CD4-positive, alpha-beta T cell treated with Interleukin-1 beta for 1 hour (primary cell): ENCODE results near the gene EFHC1.

Experiments
- DNase-seq, 2 donors: peaks; one replicate each; pipeline ENCODE4 v3.0.0-alpha.2; 2020 to 2022

EFHC1 gene

GRCh38 chr6:52522151-52522626 is 102.0 kb downstream of the EFHC1 start:
- DNase-seq, result no peak

GRCh38 chr6:52522655-52523054 is 102.5 kb downstream of the EFHC1 start:
- DNase-seq, result no peak

DNA sequence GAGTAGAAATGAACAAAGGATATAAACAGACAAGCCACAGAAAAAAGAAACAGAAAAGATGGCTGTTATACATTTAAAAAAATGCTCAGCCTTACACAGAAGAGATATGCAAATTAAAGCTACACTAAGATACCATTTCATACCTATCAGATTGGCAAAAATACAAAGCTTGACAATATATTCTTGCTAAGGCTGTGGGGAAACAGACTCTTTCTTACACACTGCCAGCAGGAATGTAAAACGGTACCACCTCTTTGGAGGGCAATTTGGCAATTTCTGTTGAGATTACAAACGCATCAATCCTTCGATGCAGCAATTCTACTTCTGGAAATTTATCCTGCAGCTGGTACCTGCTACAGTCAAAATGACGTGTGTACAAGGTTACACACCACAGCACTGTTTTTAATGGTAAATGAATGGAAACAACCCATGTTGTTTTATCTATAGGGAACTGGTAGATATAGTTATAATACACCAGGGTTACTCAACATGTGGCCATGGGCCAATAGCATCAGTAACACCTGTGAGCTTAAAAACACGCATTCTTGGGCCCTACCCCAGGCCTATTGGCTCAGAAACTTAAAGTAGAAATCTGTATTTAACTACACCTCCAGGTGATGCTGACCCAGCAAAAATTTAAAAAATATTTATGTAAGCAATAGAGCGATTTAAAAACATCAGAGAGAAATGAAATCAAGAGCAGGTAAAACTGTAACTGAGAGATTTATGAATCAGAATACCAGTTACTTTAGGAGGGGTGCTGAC is 103.4 kb downstream of the EFHC1 start:
- no peak for DNase-seq

- no peak for DNase-seq
These were observed 104.8 kb downstream of the EFHC1 start for GRCh38 chr6:52524918-52525317.

GRCh38 chr6:52526634-52527033 is 106.5 kb downstream of the EFHC1 start:
- no peak for DNase-seq

GRCh38 chr6:52527436-52527835 is 107.3 kb downstream of the EFHC1 start:
- no peak for DNase-seq

DNA sequence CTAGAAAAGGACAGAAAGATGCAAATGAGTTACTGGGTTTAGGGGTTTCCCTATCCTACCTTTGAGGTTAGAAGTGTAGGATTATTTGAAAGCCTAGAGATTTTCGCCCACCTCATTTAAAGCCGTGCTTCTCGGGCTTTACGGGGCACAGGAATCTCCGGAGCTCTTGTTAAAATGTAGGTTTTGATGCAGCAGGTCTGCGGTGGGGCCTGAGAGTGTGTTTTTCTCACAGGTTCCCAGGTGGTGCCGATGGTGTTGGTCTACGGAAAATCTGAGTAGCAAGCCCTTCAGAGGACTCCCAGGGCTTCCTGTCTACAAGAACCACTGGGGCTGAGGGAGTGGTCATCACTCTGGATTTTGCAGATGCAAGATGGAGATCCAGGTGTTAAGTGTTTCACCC is 109.2 kb downstream of the EFHC1 start:
- DNase-seq, result no peak

DNA sequence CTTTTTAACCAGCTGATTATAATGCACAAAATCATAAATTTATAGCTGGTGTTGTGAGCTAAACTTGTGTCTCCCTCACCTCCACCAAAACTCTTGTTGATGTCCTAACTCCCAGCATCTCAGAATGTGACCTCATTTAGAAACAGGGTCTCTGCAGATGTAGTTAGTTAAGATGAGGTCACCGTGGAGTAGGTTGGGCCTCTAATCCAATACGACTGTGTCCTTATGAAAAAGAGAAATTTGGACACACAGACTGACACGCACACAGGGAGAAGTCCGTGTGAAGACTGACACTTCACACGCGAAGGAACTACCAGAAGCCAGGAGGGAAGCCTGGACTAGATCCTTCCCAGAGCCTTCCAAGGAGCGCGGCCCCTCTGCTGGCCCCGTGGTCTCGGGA is 110.2 kb downstream of the EFHC1 start:
- DNase-seq, result no peak

DNA sequence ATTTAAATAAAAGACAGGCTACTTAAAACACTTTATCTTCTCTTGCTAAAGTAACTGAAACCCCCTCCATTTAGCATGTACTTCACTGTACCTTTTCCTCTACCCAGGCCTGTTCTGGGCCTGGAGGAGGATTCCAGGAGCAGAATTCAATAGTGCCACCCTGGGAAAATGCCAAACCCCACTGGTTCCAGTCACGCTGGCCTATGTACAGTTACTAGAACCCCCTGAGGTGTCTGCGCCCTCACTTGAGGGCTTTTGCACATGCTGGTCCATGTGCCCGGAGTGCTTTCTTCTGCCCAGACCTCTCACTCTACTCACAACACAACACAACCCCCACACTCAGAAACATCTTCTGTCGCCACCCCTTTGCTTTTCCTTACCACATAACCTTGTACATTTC is 111.3 kb downstream of the EFHC1 start:
- DNase-seq, result no peak

- DNase-seq, result no peak
These were observed 111.7 kb downstream of the EFHC1 start for GRCh38 chr6:52531834-52532233.

DNA sequence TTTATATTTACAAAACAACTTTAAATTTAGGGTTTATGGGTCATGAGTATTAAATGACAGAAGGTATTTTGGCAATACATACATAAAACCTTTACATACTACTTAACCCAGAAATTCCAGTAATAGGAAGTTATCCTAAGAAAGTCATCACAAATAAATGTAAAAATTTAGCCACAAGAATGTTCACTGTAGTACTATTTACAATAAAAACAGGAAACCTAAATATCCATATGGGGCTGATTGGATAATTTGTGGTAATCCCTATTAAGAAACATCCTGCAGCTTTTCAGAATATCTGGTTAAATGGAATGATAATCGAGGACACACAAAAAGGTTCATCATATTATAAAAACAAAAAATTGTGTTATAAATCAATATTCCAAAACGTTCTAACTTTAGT is 112.3 kb downstream of the EFHC1 start:
- no peak for DNase-seq

DNA sequence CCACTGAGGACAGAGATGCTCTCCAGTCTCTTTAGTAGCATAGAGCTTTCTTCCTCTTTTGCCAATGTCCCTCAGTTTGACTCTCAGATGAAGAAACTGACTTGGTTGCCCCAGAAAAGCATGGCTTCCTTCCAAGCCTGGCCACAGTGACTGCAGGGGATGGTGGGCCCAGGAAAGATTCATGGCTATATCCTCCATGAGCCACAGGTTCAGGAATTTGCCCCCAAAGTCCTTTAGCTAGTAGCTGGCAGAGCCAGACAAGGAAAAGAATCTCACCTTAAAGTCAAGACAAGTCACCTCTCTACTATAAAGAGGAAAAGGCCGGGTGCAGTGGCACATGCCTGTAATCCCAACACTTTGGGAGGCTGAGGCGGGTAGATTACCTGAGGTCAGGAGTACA is 113.3 kb downstream of the EFHC1 start:
- DNase-seq, result no peak

GRCh38 chr6:52534363-52534762 is 114.2 kb downstream of the EFHC1 start:
- DNase-seq, result no peak

DNA sequence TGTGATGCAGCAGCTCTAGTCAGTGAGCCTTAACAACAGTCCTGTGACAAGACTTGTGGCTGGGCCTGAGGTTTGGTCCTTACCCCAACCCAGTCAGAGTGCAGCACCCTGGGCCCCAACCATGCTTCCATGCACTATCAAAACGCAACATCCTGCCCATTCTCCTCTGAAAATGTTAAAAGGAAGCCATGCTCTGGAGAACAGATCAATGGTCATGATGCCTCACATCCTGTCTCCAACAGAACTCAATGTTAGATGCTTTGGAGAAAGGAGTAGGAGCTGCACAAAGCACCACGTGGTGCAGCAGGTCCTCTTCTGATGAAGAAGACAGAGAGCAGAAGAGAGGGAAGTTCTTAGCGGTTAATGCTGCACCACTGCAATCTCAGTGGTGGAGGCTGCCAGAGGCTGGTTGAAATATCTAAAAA is 114.8 kb downstream of the EFHC1 start:
- DNase-seq, result no peak

GRCh38 chr6:52535711-52536423 is 115.7 kb downstream of the EFHC1 start:
- no peak for DNase-seq

- DNase-seq, result no peak
These were observed 116.3 kb downstream of the EFHC1 start for GRCh38 chr6:52536424-52536916.

GRCh38 chr6:52537001-52537753 is 117.0 kb downstream of the EFHC1 start:
- DNase-seq, result no peak

DNA sequence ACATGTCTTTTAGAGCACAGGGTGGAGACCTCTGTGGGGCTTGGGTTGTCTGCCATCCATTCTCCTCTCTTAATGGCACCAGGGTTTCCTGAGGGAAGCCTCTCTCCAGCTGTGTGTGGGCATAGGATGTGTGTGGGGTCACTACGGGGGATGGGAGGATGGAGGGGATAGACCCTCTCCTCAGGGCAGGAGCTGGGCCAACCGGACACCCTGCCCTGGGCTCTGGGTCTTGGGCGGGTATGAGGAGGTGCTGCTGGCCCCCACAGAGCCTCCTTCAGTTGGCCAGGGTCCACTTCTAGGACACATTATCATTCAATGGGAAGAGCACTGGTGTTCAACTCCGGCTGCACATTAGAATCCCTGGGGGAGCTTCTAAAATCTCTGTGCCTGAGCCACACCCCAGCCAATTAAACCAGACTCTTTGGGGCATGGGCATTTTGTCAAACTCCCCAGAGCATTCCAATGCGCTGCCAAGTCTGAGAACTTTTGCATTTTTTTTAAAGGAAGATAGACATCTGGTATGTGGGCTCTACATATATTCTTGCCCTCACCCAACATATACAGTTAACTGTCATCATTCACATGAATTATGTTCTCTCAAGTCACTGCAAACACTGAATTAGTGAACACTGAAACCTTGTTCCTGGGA is 118.2 kb downstream of the EFHC1 start:
- DNase-seq, result no peak

GRCh38 chr6:52538901-52539354 is 118.8 kb downstream of the EFHC1 start:
- no peak for DNase-seq

DNA sequence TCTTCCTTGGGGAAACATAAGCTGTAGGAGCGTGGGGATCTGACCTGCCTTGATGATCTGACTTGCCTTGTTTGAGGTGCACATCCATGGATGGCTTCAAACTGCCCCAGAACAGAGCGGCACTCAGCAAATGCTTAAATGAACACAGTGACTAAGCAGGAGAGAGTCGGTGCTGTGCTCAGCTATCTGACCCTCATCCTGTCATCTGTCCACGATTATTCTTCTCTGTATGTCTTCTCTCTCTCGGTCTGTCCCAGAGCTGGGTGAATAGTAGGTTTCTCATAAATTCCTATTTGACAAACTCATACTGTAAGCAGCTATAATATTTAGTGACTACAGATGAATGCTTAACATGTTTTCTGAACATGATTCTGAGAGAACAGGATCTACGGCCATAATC is 119.5 kb downstream of the EFHC1 start:
- DNase-seq, result no peak

GRCh38 chr6:52540286-52540902 is 120.3 kb downstream of the EFHC1 start:
- no peak for DNase-seq

- DNase-seq, result no peak
These were observed 121.0 kb downstream of the EFHC1 start for GRCh38 chr6:52541135-52541534.
